ENCODE results near the gene CNKSR3. TPM values are rescaled to one million over a fixed set of nuclear protein-coding genes. Genes with fewer than 3 reads are reported as not detected.

Gene CNKSR3
- total and polyA plus RNA-seq, 2 experiments from 2014 or later: 22.4 to 23.9 TPM

- Histone ChIP-seq H4K20me1 (ENCODE audit: insufficient read depth, poor library complexity, severe bottlenecking) (no peaks in the 10 kb centered on the region), H3K27ac (no peak overlapping the region), H3K4me1 (ENCODE audit: insufficient read depth) (peaks cover 4% of the 10 kb centered on the region), H3K79me2 (no peaks in the 10 kb centered on the region), H3K4me3 (no peak overlapping the region), H3K4me2 (no peak overlapping the region), H2AFZ (no peak overlapping the region), H3K36me3 (replicated peaks; ENCODE audit: insufficient read depth, low read depth) (no peaks in the 10 kb centered on the region), H3K27me3 (no peaks in the 10 kb centered on the region), H3K9me3 (ENCODE audit: low read depth) (no peaks in the 10 kb centered on the region), H3K9me2 (replicated peaks; ENCODE audit: insufficient read depth) (no peaks in the 10 kb centered on the region)
- WGBS (ENCODE audit: low lambda C conversion rate, missing lambda C conversion rate): 76% methylated on average over 2 of the region's 2 CpGs
- DNase-seq (ENCODE audit: low spot score): no peak
- TF ChIP-seq EZH2 (IDR thresholded peaks at IDR 0.05; ENCODE audit: borderline replicate concordance): no peak
- no peak for TF ChIP-seq CTCF (IDR thresholded peaks at IDR 0.05; ENCODE audit: poor library complexity)
- no peak for TF ChIP-seq EZH2phosphoT487 (IDR thresholded peaks at IDR 0.05; ENCODE audit: low read depth, severe bottlenecking, unreplicated experiment)
These were observed 132.0 kb downstream of the CNKSR3 start for GRCh38 chr6:154378518-154378917.

GRCh38 chr6:154377726-154378125 lies 132.8 kb downstream of the CNKSR3 start:
- Histone ChIP-seq H3K27ac (no peak overlapping the region), H3K9me3 (ENCODE audit: low read depth) (no peaks in the 10 kb centered on the region), H3K9me2 (replicated peaks; ENCODE audit: insufficient read depth) (no peaks in the 10 kb centered on the region), H2AFZ (no peak overlapping the region), H3K4me3 (no peak overlapping the region), H3K79me2 (no peaks in the 10 kb centered on the region), H3K4me2 (no peak overlapping the region), H3K27me3 (no peaks in the 10 kb centered on the region), H3K36me3 (replicated peaks; ENCODE audit: insufficient read depth, low read depth) (no peaks in the 10 kb centered on the region), H4K20me1 (ENCODE audit: insufficient read depth, poor library complexity, severe bottlenecking) (no peaks in the 10 kb centered on the region), H3K4me1 (ENCODE audit: insufficient read depth) (peaks cover 4% of the 10 kb centered on the region)
- DNase-seq (ENCODE audit: low spot score): no peak
- WGBS (ENCODE audit: low lambda C conversion rate, missing lambda C conversion rate): 83% methylated on average over 4 of the region's 4 CpGs
- no peak for TF ChIP-seq EZH2phosphoT487 (IDR thresholded peaks at IDR 0.05; ENCODE audit: low read depth, severe bottlenecking, unreplicated experiment)
- no peak for TF ChIP-seq CTCF (IDR thresholded peaks at IDR 0.05; ENCODE audit: poor library complexity)
- no peak for TF ChIP-seq EZH2 (IDR thresholded peaks at IDR 0.05; ENCODE audit: borderline replicate concordance)

GRCh38 chr6:154373971-154374370 lies 136.5 kb downstream of the CNKSR3 start:
- H3K4me3 ChIP-seq: no peak overlapping the region
- H3K27ac ChIP-seq: no peak overlapping the region
- no peak overlapping the region for H3K4me2 ChIP-seq
- H2AFZ ChIP-seq: no peak overlapping the region
- peaks cover 7% of the 10 kb centered on the region for H3K4me1 ChIP-seq (ENCODE audit: insufficient read depth)
- H3K9me3 ChIP-seq (ENCODE audit: low read depth): no peaks in the 10 kb centered on the region
- no peaks in the 10 kb centered on the region for H4K20me1 ChIP-seq (ENCODE audit: insufficient read depth, poor library complexity, severe bottlenecking)
- H3K36me3 ChIP-seq (replicated peaks; ENCODE audit: insufficient read depth, low read depth): no peaks in the 10 kb centered on the region
- no peaks in the 10 kb centered on the region for H3K79me2 ChIP-seq
- H3K9me2 ChIP-seq (replicated peaks; ENCODE audit: insufficient read depth): no peaks in the 10 kb centered on the region
- 89% methylated on average over 2 of the region's 2 CpGs for WGBS (ENCODE audit: low lambda C conversion rate, missing lambda C conversion rate)
- no peak for TF ChIP-seq EZH2 (IDR thresholded peaks at IDR 0.05; ENCODE audit: borderline replicate concordance)
- TF ChIP-seq EZH2phosphoT487 (IDR thresholded peaks at IDR 0.05; ENCODE audit: low read depth, severe bottlenecking, unreplicated experiment): no peak
- TF ChIP-seq CTCF (IDR thresholded peaks at IDR 0.05; ENCODE audit: poor library complexity): no peak
- H3K27me3 ChIP-seq: no peaks in the 10 kb centered on the region
- DNase-seq (ENCODE audit: low spot score): no peak

GRCh38 chr6:154371281-154371680 lies 139.2 kb downstream of the CNKSR3 start:
- Histone ChIP-seq H3K36me3 (replicated peaks; ENCODE audit: insufficient read depth, low read depth) (no peaks in the 10 kb centered on the region), H4K20me1 (ENCODE audit: insufficient read depth, poor library complexity, severe bottlenecking) (no peaks in the 10 kb centered on the region), H3K4me1 (ENCODE audit: insufficient read depth) (peaks cover 7% of the 10 kb centered on the region), H3K9me3 (ENCODE audit: low read depth) (no peaks in the 10 kb centered on the region), H3K9me2 (replicated peaks; ENCODE audit: insufficient read depth) (no peaks in the 10 kb centered on the region), H3K27ac (no peak overlapping the region), H3K27me3 (no peaks in the 10 kb centered on the region), H3K4me3 (no peak overlapping the region), H2AFZ (no peak overlapping the region), H3K4me2 (peak overlapping the region; percentile 53), H3K79me2 (no peaks in the 10 kb centered on the region)
- WGBS (ENCODE audit: low lambda C conversion rate, missing lambda C conversion rate): 50% methylated on average over 4 of the region's 4 CpGs
- no peak for DNase-seq (ENCODE audit: low spot score)
- no peak for TF ChIP-seq CTCF (IDR thresholded peaks at IDR 0.05; ENCODE audit: poor library complexity)
- TF ChIP-seq EZH2phosphoT487 (IDR thresholded peaks at IDR 0.05; ENCODE audit: low read depth, severe bottlenecking, unreplicated experiment): no peak
- TF ChIP-seq EZH2 (IDR thresholded peaks at IDR 0.05; ENCODE audit: borderline replicate concordance): no peak

Measured in hepatocyte (in vitro differentiated cells).